SU-DHL-6 (cell line): ENCODE data around the gene FCRL1.

Experiments
- EZH2phosphoT487 ChIP-seq: fragments of 200-600 bp; sonication (generic), shearing (Covaris generic); conservative IDR thresholded peaks from 2 replicates; pipeline ENCODE4 v1.6.1; 2018; ENCODE audit warnings: mild to moderate bottlenecking, antibody characterized with exemption, low read length, moderate library complexity, mixed read lengths
- TF ChIP-seq, protein P1 (sequence below): fragments of 200-600 bp; sonication (generic); IDR thresholded peaks from one replicate; pipeline ENCODE4 v1.5.1; 2017; ENCODE audit warnings: antibody characterized with exemption, mild to moderate bottlenecking, low read length, moderate library complexity; ENCODE audit not compliant: insufficient read depth, poor library complexity, severe bottlenecking

DNA sequence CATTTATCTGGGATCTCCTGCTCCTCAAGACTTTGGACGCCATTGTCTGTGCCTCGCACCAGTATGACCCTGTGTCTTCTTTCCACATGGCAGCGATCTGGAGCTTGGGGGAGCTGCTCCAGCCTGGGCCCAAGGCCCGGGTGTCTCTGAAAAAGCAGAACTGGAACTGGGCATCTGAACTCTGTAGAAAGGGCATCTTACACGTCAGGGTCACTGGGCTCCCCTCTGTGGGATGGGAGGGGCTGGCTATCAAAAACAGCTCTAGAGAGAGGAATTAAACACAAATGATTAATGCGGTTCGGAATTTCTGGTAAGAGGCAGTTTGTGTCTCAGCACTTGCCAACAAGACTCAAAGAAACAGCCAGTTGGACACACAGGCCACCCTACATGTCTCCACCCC, 16.1 kb downstream of the FCRL1 start:
- TF ChIP-seq, protein P1, sequence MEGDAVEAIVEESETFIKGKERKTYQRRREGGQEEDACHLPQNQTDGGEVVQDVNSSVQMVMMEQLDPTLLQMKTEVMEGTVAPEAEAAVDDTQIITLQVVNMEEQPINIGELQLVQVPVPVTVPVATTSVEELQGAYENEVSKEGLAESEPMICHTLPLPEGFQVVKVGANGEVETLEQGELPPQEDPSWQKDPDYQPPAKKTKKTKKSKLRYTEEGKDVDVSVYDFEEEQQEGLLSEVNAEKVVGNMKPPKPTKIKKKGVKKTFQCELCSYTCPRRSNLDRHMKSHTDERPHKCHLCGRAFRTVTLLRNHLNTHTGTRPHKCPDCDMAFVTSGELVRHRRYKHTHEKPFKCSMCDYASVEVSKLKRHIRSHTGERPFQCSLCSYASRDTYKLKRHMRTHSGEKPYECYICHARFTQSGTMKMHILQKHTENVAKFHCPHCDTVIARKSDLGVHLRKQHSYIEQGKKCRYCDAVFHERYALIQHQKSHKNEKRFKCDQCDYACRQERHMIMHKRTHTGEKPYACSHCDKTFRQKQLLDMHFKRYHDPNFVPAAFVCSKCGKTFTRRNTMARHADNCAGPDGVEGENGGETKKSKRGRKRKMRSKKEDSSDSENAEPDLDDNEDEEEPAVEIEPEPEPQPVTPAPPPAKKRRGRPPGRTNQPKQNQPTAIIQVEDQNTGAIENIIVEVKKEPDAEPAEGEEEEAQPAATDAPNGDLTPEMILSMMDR, result no peak
- no peak for TF ChIP-seq EZH2phosphoT487
